Liver (tissue), 9 donors: Measurements from ENCODE around the gene ZNF346. TPM values are rescaled to one million over a fixed set of nuclear protein-coding genes. Genes with fewer than 3 reads are reported as not detected.

ENCODE experiments used
- DNase-seq: peaks from one replicate; pipeline ENCODE4 v3.0.0-alpha.2; 2017; ENCODE audit warnings: low spot score
- H3K27ac ChIP-seq, 2 donors: one replicate each; pipeline ENCODE4 v1.7.0; 2013; ENCODE audit warnings: inconsistent platforms in 2 of 2, low read length in 2 of 2, control low read depth in 1 of 2, low read depth in 1 of 2, mild to moderate bottlenecking in 1 of 2
- H3K27me3 ChIP-seq, 4 donors: one replicate each; pipeline versions ENCODE4 v1.6.1 to v1.7.0; 2013; ENCODE audit warnings: low read length in 3 of 4, inconsistent platforms in 1 of 4, mild to moderate bottlenecking in 1 of 4, moderate library complexity in 1 of 4; ENCODE audit not compliant: control insufficient read depth in 4 of 4, insufficient read depth in 4 of 4
- H3K36me3 ChIP-seq, 4 donors: one replicate each; pipeline versions ENCODE4 v1.6.1 to v1.7.0; 2013; ENCODE audit warnings: low read length in 3 of 4, mild to moderate bottlenecking in 3 of 4, low read depth in 1 of 4, moderate library complexity in 1 of 4; ENCODE audit not compliant: control insufficient read depth in 4 of 4, insufficient read depth in 3 of 4
- H3K4me1 ChIP-seq, 4 donors: one replicate each; pipeline versions ENCODE4 v1.6.1 to v1.7.0; 2013; ENCODE audit warnings: low read length in 3 of 4, mild to moderate bottlenecking in 3 of 4, moderate library complexity in 1 of 4; ENCODE audit not compliant: control insufficient read depth in 4 of 4, insufficient read depth in 4 of 4
- H3K4me3 ChIP-seq, 3 donors: one replicate each; pipeline versions ENCODE4 v1.6.1 to v1.7.0; 2013; ENCODE audit warnings: low read length in 3 of 3, control low read depth in 1 of 3, low read depth in 1 of 3, mild to moderate bottlenecking in 1 of 3
- H3K9ac ChIP-seq, 2 donors: one replicate each; pipeline ENCODE4 v1.7.0; 2013; ENCODE audit warnings: low read length in 2 of 2, mild to moderate bottlenecking in 2 of 2, moderate library complexity in 2 of 2, control low read depth in 1 of 2, low read depth in 1 of 2
- H3K9me3 ChIP-seq, 4 donors: one replicate each; pipeline versions ENCODE4 v1.6.1 to v1.7.0; 2013; ENCODE audit warnings: low read length in 3 of 4; ENCODE audit not compliant: control insufficient read depth in 4 of 4
- ATF3 ChIP-seq: IDR thresholded peaks from 2 replicates; pipeline ENCODE4 v1.6.1; 2016; ENCODE audit warnings: antibody characterized with exemption
- CTCF ChIP-seq: fragments of 150-350 bp; IDR thresholded peaks from 2 replicates; pipeline ENCODE4 v1.5.1; 2017; ENCODE audit warnings: improper control_type of control experiment, low read depth, low read length; ENCODE audit not compliant: missing input control
- EGR1 ChIP-seq, 2 donors: IDR thresholded peaks; 2 replicates each; pipeline ENCODE4 v1.6.1; 2016 to 2018; ENCODE audit warnings: antibody characterized with exemption in 2 of 2, low read depth in 2 of 2
- FOXA1 ChIP-seq: IDR thresholded peaks from 2 replicates; pipeline ENCODE4 v1.6.1; 2016; ENCODE audit warnings: antibody characterized with exemption
- FOXA2 ChIP-seq: IDR thresholded peaks from 2 replicates; pipeline ENCODE4 v1.6.1; 2016; ENCODE audit warnings: antibody characterized with exemption
- GABPA ChIP-seq, 2 donors: IDR thresholded peaks in 1 of 2; conservative IDR thresholded peaks in 1 of 2; 2 replicates each; pipeline ENCODE4 v1.6.1; 2016; ENCODE audit warnings: antibody characterized with exemption in 2 of 2, mild to moderate bottlenecking in 1 of 2, moderate library complexity in 1 of 2
- HNF4A ChIP-seq, 2 donors: conservative IDR thresholded peaks; 2 replicates each; pipeline ENCODE4 v1.6.1; 2016; ENCODE audit warnings: antibody characterized with exemption in 2 of 2, mild to moderate bottlenecking in 2 of 2
- HNF4G ChIP-seq: IDR thresholded peaks from 2 replicates; pipeline ENCODE4 v1.6.1; 2016; ENCODE audit warnings: antibody characterized with exemption
- JUND ChIP-seq, 2 donors: IDR thresholded peaks; 2 replicates each; pipeline ENCODE4 v1.6.1; 2016; ENCODE audit warnings: antibody characterized with exemption in 2 of 2
- NR2F2 ChIP-seq: IDR thresholded peaks from 2 replicates; pipeline ENCODE4 v1.6.1; 2016; ENCODE audit warnings: antibody characterized with exemption
- RAD21 ChIP-seq, 2 donors: IDR thresholded peaks; 2 replicates each; pipeline ENCODE4 v1.6.1; 2016; ENCODE audit warnings: antibody characterized with exemption in 2 of 2, mild to moderate bottlenecking in 2 of 2
- REST ChIP-seq: IDR thresholded peaks from 2 replicates; pipeline ENCODE4 v1.6.1; 2016; ENCODE audit warnings: antibody characterized with exemption, mild to moderate bottlenecking
- RXRA ChIP-seq, 2 donors: IDR thresholded peaks; 2 replicates each; pipeline ENCODE4 v1.6.1; 2017 to 2018; ENCODE audit warnings: antibody characterized with exemption in 2 of 2, mild to moderate bottlenecking in 1 of 2
- SP1 ChIP-seq: IDR thresholded peaks from 2 replicates; pipeline ENCODE4 v1.6.1; 2018; ENCODE audit warnings: antibody characterized with exemption, mild to moderate bottlenecking
- TAF1 ChIP-seq: conservative IDR thresholded peaks from 2 replicates; pipeline ENCODE4 v1.6.1; 2016; ENCODE audit warnings: antibody characterized with exemption, mild to moderate bottlenecking
- YY1 ChIP-seq: IDR thresholded peaks from 2 replicates; pipeline ENCODE4 v1.6.1; 2016; ENCODE audit warnings: antibody characterized with exemption, mild to moderate bottlenecking
- WGBS: extraction: QIAGEN DNeasy Blood & Tissue Kit; methylation state at CpG from one replicate; pipeline ENCODE4 v1.1.7; 2013; 5-methylcytosine and 5-hydroxymethylcytosine counted together
- polyA plus RNA-seq, 2 donors: library from polyadenylated mRNA; stranded (reverse) in 1 of 2; unstranded in 1 of 2; fragments of 200-250 nt in 1 of 2; fragments of >200 nt in 1 of 2; fragmentation: Nextera tagmentation in 1 of 2; extraction: Ambion mirVana in 1 of 2; gene quantifications; one replicate each; pipeline versions ENCODE4 v1.2.1 to v1.2.3, GENCODE V29; 2013 to 2015
- total RNA-seq, 2 donors: library from RNA; depleted of rRNA; stranded (reverse); fragments of >200 nt; gene quantifications; one replicate each; pipeline ENCODE4 v1.2.3, GENCODE V29; 2014
- TF ChIP-seq, protein P1 (sequence below): IDR thresholded peaks from 2 replicates; pipeline ENCODE4 v1.6.1; 2016; ENCODE audit warnings: antibody characterized with exemption
- TF ChIP-seq, protein P2 (sequence below): IDR thresholded peaks from 2 replicates; pipeline ENCODE4 v1.6.1; 2016; ENCODE audit warnings: antibody characterized with exemption
- donor health status: healthy.
- donor health status: healthy.
- donor health status: healthy.
- donor health status: healthy.
- donor health status: healthy.

Gene ZNF346
- total and polyA plus RNA-seq, 4 donors = 3.7 to 11.0 (median 6.4) TPM

- no peak for TF ChIP-seq RXRA (IDR thresholded peaks at IDR 0.05)
These were observed 63.6 kb downstream of the ZNF346 start (continued) for GRCh38 chr5:177085985-177086653.

DNA sequence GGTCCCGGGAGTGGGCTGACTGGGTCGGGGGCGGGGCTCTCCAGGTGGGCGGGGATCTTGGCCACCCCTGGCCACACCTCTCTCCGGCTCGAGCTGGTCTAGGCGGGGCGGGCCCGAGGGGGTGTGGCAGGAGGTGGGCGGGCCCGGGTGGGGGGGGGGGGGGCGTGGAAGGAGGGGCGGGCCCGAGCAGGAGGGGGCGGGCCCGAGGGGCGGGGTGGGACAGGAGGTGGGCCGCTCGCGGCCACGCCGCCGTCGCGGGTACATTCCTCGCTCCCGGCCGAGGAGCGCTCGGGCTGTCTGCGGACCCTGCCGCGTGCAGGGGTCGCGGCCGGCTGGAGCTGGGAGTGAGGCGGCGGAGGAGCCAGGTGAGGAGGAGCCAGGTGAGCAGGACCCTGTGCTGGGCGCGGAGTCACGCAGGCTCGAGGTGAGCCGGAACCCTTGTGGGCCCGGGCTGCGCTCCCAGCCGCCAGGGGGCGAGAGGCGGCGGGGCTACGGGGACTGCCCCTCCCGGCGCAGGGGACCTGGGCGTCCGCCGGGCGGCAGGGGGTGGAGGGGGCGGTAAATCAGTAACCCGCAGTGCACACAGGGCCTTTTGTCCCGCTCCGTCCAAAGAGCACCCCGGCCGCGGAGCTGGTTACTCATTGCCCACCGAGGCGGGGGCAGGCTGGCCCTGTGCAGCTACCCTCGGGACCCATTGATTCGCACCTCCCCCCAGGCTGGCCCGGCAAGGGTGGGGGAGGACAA is 64.3 kb downstream of the ZNF346 start, which contains the start of gene FGFR4:
FGFR4 (plus strand) TSS at position 262 of the 744 bp plus-strand sequence. CDS start 2,688 bp downstream, outside the sequence.
- Histone ChIP-seq H3K27ac (peak within 1 kb of the TSS; percentile 93 to 95), H3K36me3 (peaks cover 0 to 11% (median 3%) of the 10 kb centered on the region in 4 donors), H3K4me1 (peaks cover 11 to 39% (median 33%) of the 10 kb centered on the region in 4 donors), H3K9ac (peak within 1 kb of the TSS; percentile 46 to 82), H3K9me3 (no peaks in the 10 kb centered on the region), H3K4me3 (peak within 1 kb of the TSS; percentile 52 to 70 (median 52)), H3K27me3 (no peaks in the 10 kb centered on the region)
- peak; percentile 90 for DNase-seq
- under 1% methylated on average over 66 of the region's 68 CpGs for WGBS
- TF ChIP-seq FOXA1 (peak; percentile 64), ATF3 (no peak), CTCF (peak; percentile 76), JUND (IDR thresholded peaks at IDR 0.05) (peak in 1 of 2 donors; percentile 40), NR2F2 (no peak), HNF4A (conservative IDR thresholded peaks at IDR 0.05) (peak; percentile 80 to 87), SP1 (peak; percentile 92), FOXA2 (peak; percentile 19), HNF4G (peak; percentile 69), EGR1 (IDR thresholded peaks at IDR 0.05; ENCODE audit: low read depth in 2 of 2) (peak; percentile 62 to 90), YY1 (peak; percentile 57), RXRA (IDR thresholded peaks at IDR 0.05) (peak; percentile 51 to 59), REST (peak; percentile 82), TAF1 (peak; percentile 22), GABPA (IDR thresholded peaks at IDR 0.05 in 1 of 2, conservative IDR thresholded peaks at IDR 0.05 in 1 of 2) (no peak), RAD21 (IDR thresholded peaks at IDR 0.05) (peak; percentile 35 to 60)
- TF ChIP-seq, protein P1, sequence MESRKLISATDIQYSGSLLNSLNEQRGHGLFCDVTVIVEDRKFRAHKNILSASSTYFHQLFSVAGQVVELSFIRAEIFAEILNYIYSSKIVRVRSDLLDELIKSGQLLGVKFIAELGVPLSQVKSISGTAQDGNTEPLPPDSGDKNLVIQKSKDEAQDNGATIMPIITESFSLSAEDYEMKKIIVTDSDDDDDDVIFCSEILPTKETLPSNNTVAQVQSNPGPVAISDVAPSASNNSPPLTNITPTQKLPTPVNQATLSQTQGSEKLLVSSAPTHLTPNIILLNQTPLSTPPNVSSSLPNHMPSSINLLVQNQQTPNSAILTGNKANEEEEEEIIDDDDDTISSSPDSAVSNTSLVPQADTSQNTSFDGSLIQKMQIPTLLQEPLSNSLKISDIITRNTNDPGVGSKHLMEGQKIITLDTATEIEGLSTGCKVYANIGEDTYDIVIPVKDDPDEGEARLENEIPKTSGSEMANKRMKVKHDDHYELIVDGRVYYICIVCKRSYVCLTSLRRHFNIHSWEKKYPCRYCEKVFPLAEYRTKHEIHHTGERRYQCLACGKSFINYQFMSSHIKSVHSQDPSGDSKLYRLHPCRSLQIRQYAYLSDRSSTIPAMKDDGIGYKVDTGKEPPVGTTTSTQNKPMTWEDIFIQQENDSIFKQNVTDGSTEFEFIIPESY = no peak
- TF ChIP-seq, protein P2, sequence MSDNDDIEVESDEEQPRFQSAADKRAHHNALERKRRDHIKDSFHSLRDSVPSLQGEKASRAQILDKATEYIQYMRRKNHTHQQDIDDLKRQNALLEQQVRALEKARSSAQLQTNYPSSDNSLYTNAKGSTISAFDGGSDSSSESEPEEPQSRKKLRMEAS = no peak
